Common myeloid progenitor, CD34-positive (primary cell): ENCODE measurements around the gene PPIC.

Source experiments
- CTCF ChIA-PET: fragments of 350-600 bp; sonication (Branson Sonifier 250); formaldehyde crosslinking; loops from one replicate; lab custom pipeline; 2021; ENCODE audit warnings: antibody characterized with exemption; lab: Charles Lee
- POLR2A ChIA-PET: fragments of 350-600 bp; sonication (Branson Sonifier 250); formaldehyde crosslinking; loops from one replicate; lab custom pipeline; 2021; ENCODE audit warnings: antibody characterized with exemption; lab: Charles Lee
- DNase-seq, 3 donors: peaks; one replicate each; pipeline versions ENCODE4 v3.0.0 to v3.0.0-alpha.2; 2013
- H3K27ac ChIP-seq, 2 experiments: 1 replicate in 1 of 2; 2 replicates in 1 of 2; pipeline ENCODE4 v1.7.0; 2013; ENCODE audit warnings: inconsistent platforms in 2 of 2, low read length in 2 of 2, mild to moderate bottlenecking in 2 of 2, low read depth in 1 of 2, moderate library complexity in 1 of 2; ENCODE audit not compliant: severe bottlenecking in 2 of 2, insufficient read depth in 1 of 2, poor library complexity in 1 of 2
- H3K27me3 ChIP-seq, 5 experiments: replicated peaks in 2 of 5; 1 replicate in 3 of 5; 2 replicates in 2 of 5; pipeline versions ENCODE4 v1.6.1 to v1.7.0; 2013; ENCODE audit warnings: low read length in 4 of 5, mild to moderate bottlenecking in 2 of 5, moderate library complexity in 2 of 5, inconsistent platforms in 1 of 5; ENCODE audit not compliant: insufficient read depth in 5 of 5, control insufficient read depth in 4 of 5
- H3K36me3 ChIP-seq, 4 experiments: 1 replicate in 2 of 4; 2 replicates in 2 of 4; pipeline versions ENCODE4 v1.6.1 to v1.7.0; 2013; ENCODE audit warnings: low read length in 3 of 4, control low read depth in 1 of 4, mild to moderate bottlenecking in 1 of 4; ENCODE audit not compliant: control insufficient read depth in 4 of 4, insufficient read depth in 4 of 4
- H3K4me1 ChIP-seq, 4 experiments: 1 replicate in 3 of 4; 2 replicates in 1 of 4; pipeline versions ENCODE4 v1.6.1 to v1.7.1; 2013; ENCODE audit warnings: low read length in 3 of 4, mild to moderate bottlenecking in 3 of 4, control low read depth in 1 of 4, inconsistent platforms in 1 of 4, moderate library complexity in 1 of 4; ENCODE audit not compliant: control insufficient read depth in 4 of 4, insufficient read depth in 4 of 4; ENCODE audit errors: control extremely low read depth in 1 of 4
- H3K4me3 ChIP-seq, 7 experiments: 1 replicate in 4 of 7; 2 replicates in 3 of 7; pipeline versions ENCODE4 v1.5.1 to v1.7.0; 2013; ENCODE audit warnings: mild to moderate bottlenecking in 7 of 7, low read length in 6 of 7, moderate library complexity in 6 of 7, inconsistent platforms in 2 of 7, low read depth in 2 of 7, control low read depth in 1 of 7; ENCODE audit not compliant: insufficient read depth in 4 of 7, control insufficient read depth in 1 of 7; ENCODE audit errors: extremely low read depth in 1 of 7
- H3K9me3 ChIP-seq, 5 experiments: 1 replicate in 4 of 5; 2 replicates in 1 of 5; pipeline versions ENCODE4 v1.6.1 to v1.7.1; 2013; ENCODE audit warnings: low read length in 4 of 5, mild to moderate bottlenecking in 2 of 5, inconsistent platforms in 1 of 5, low read depth in 1 of 5, moderate library complexity in 1 of 5; ENCODE audit not compliant: control insufficient read depth in 4 of 5, insufficient read depth in 2 of 5; ENCODE audit errors: control extremely low read depth in 1 of 5
- WGBS: methylation state at CpG from one replicate; pipeline ENCODE4 v1.1.5; 2013; ENCODE audit not compliant: insufficient coverage; 5-methylcytosine and 5-hydroxymethylcytosine counted together

PPIC gene

DNA sequence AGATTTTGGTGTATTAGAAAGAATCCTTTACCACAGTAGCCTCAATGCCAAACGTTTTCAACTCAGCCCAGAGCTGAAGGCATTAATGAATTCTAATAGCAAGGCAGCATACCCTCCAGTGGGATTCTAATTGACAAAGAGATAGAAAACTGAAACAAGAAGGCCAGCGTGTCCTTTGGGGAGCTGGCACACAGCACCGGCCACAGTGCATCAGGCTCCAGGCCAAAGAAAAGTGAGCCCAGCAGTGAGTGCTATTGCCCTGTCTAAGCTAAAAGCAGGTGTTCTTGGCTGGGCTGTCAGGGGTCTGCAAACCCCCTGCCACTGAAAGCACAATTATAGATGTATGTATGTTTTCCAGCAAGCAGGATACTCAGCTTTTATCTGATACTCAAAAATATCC, 40.4 kb downstream of the PPIC start:
- ChIA-PET POLR2A (no interaction called here), CTCF (no interaction called here)
- no peaks in the 10 kb centered on the region for H3K27me3 ChIP-seq
- WGBS: 96% methylated on average over 3 of the region's 3 CpGs
- H3K4me1 ChIP-seq: no peaks in the 10 kb centered on the region
- H3K36me3 ChIP-seq: no peaks in the 10 kb centered on the region
- no peak overlapping the region for H3K27ac ChIP-seq
- DNase-seq: no peak
- H3K9me3 ChIP-seq: no peaks in the 10 kb centered on the region
- no peak overlapping the region for H3K4me3 ChIP-seq

DNA sequence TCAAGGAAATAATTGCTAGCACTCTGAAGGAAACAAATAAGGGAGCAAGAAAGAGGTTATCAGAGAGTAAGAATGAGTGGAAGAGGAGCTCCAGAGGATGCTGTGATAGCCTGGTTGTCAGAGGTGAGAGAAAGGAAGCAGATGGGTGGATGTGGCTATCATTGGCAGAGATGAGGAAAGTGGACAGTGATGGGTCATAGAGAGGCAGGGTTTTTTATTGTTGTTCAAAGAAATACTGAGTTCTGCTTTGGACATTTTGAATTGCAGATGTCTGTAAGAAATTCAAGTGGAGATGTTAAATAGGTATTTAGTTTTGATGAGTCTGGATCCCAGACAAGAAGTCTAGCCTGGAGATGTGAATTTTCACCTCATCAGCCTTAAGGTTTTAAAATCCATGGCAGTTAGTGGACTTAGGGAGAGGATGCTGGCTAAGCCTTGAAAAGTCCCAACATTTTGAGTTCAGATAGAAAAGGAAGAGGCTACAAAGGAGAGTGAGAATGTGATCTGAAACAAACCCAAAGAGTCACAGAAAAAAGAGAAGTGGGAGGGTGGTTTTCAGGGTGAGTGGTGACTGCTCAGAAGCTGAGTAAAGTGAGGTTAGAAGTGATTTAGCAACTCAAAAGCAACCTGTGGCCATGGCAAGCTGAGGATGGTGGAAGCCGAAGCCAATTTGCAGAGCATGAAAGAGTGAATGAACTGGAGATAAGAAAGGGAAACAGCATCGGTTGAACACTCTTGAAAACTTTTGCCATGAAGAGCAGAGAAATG, 50.4 kb downstream of the PPIC start:
- 90% methylated on average over 2 of the region's 2 CpGs for WGBS
- Histone ChIP-seq H3K27ac (no peak overlapping the region), H3K27me3 (no peaks in the 10 kb centered on the region), H3K36me3 (no peaks in the 10 kb centered on the region), H3K9me3 (no peaks in the 10 kb centered on the region), H3K4me1 (no peaks in the 10 kb centered on the region), H3K4me3 (no peak overlapping the region)
- POLR2A ChIA-PET: no interaction called here
- CTCF ChIA-PET: no interaction called here
- peak in 2 of 3 donors; percentile 5 to 6 for DNase-seq

DNA sequence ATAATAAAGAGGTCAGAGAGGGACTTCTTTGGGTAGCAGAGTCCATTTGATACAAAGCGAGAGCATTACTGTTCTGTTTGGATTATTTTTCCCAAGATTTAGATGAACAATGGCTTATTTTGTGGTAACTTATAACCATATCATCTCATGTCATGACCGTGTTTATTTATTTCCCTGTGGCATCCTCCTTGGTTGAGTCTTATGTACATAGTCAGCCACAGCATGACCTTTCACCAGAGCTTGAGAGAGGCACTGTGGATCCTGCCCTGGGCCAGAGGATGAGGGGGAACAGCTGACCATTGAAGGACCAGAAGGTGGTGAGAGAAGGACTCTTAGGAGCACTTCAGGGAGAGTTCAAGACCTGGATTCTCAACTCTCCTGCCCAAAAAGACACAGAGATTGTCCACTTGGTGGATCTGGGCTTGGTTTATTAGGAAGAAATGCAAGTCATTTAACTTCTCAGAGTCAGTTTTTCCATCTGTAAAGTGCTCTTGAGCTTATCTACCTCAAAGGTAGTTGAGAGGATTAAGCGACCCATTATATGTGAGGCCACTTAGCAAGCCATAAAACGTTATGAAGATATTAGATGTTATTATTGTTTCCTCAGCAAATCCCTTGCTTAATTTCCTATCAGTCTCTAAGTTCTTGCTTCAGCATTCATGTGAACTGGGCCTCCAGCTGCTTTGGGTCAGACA, 51.4 kb downstream of the PPIC start:
- no CpG with 5 or more reads among the region's 4 CpGs for WGBS

DNA sequence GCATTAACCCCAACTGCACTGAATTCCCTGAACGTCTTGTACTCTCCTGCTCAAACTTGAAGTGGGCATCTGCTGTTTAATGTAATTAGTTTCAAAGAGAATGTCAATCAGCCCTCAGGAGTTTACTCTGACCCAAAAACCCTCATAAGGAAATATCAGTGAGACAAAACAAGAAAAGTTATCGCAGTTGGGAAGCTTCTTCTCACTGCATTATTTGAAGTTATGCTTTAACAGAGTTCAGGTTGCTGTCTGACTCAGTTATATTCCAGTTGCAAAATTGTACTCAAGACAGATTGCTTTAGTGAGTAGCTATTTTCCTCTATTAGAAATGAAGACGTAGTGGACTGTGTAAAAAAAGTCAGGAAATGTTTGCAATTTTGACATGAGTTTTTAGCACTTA, 52.1 kb downstream of the PPIC start:
- no peak for DNase-seq
- ChIA-PET POLR2A (interaction anchor here (0.7 kb wide), 1 partner anchor 25 kb away, joined by 3 read pairs; no protein-coding TSS in a partner anchor), CTCF (no interaction called here)
- Histone ChIP-seq H3K9me3 (no peaks in the 10 kb centered on the region), H3K36me3 (no peaks in the 10 kb centered on the region), H3K27ac (no peak overlapping the region), H3K27me3 (no peaks in the 10 kb centered on the region), H3K4me3 (no peak overlapping the region), H3K4me1 (no peaks in the 10 kb centered on the region)
- whole genome bisulfite sequencing: 100% methylated on average over 1 of the region's 3 CpGs

More for the DNA sequence above, 51.4 kb downstream of the PPIC start:
- Histone ChIP-seq H3K27ac (no peak overlapping the region), H3K9me3 (no peaks in the 10 kb centered on the region), H3K4me1 (no peaks in the 10 kb centered on the region), H3K36me3 (no peaks in the 10 kb centered on the region), H3K27me3 (no peaks in the 10 kb centered on the region), H3K4me3 (no peak overlapping the region)
- ChIA-PET CTCF (no interaction called here), POLR2A (no interaction called here)
- no peak for DNase-seq

DNA sequence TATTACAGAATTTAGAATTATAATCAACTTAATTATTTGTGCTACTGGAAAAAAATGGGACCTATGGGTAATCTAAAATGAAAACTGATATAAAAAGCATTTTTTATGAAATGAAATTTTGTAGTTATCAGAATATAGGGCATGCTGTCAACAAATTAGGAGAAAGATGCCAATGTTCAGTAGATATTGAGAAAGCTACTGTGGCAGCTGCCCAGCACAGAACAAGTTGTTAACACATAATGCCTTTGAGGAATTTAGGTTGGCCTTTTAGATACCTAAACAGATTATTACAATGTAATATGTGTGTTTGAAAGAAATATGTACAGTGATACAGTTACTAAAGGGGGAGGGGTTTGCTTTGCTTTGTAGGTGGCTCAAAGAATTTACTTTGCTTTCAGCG, 54.1 kb downstream of the PPIC start:
- Histone ChIP-seq H3K4me3 (no peak overlapping the region), H3K27me3 (no peaks in the 10 kb centered on the region), H3K9me3 (no peaks in the 10 kb centered on the region), H3K36me3 (no peaks in the 10 kb centered on the region), H3K4me1 (no peaks in the 10 kb centered on the region), H3K27ac (no peak overlapping the region)
- WGBS: no CpG with 5 or more reads among the region's 1 CpG
- ChIA-PET CTCF (no interaction called here), POLR2A (no interaction called here)
- DNase-seq: no peak

DNA sequence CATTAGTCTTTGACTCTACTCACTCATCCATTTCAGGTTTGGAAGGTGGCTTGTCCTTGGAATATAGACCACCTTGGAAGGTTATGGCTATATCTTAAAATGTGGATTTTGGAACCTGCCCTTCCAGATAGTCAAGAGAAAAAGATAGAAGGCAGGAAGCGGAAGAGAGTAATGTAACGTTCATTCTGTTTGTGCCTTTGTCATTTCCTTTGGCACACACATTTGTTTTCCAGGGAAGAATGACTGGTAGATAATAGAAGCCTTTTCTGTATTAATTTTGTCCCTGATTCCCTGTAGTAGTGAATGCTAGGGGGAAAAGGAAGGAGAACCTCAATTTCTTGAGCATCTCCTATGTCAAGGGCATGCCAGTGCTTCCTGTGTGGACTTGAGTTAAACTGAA, 54.7 kb downstream of the PPIC start:
- no peaks in the 10 kb centered on the region for H3K4me1 ChIP-seq
- H3K36me3 ChIP-seq: no peaks in the 10 kb centered on the region
- no peak overlapping the region for H3K4me3 ChIP-seq
- H3K27ac ChIP-seq: no peak overlapping the region
- CTCF ChIA-PET: no interaction called here
- DNase-seq: no peak
- no peaks in the 10 kb centered on the region for H3K9me3 ChIP-seq
- POLR2A ChIA-PET: no interaction called here
- WGBS: 75% methylated on average over 2 of the region's 2 CpGs
- no peaks in the 10 kb centered on the region for H3K27me3 ChIP-seq

DNA sequence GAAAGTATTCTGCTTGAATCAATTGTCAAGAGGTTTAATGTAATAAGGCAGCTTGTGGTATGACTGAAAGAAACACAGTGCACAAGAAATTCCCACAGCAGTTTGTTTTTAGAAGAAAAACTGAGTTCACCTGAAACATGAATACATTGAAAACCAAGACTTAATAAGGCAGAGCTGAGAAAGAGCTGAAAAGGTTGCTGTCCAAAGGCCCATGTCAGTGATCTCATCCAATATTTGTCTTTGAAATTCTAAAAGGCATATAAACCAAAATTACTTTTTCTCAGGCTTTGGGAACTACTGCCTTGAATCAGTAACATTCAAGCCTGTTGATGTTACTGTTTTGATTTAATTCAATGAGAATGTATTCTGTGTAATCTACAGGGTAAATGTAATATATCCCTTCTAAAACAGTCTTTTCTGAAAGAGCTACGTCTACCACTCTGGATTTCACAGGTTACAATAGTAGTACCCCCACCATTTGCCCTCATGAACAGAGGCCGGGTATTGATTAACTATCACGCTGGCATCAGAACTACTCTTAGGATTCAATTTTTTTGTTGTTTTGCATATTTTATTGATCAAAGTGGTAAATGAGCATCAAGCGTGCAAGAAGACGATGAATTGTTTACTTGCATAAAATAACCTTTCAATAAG, 57.8 kb downstream of the PPIC start:
- no peaks in the 10 kb centered on the region for H3K36me3 ChIP-seq
- H3K4me1 ChIP-seq: no peaks in the 10 kb centered on the region
- CTCF ChIA-PET: no interaction called here
- H3K4me3 ChIP-seq: no peak overlapping the region
- POLR2A ChIA-PET: no interaction called here
- no peaks in the 10 kb centered on the region for H3K9me3 ChIP-seq
- no peak overlapping the region for H3K27ac ChIP-seq
- no peaks in the 10 kb centered on the region for H3K27me3 ChIP-seq
- no peak for DNase-seq
- WGBS: 100% methylated on average over 1 of the region's 5 CpGs
